AG09309 (cell line): ENCODE measurements around the gene ADARB1.

Experiments used
- DNase-seq: peaks from one replicate; pipeline ENCODE4 v3.0.0-alpha.2; 2010; ENCODE audit warnings: low read depth
- H3K4me3 ChIP-seq: 2 replicates; pipeline ENCODE4 v1.5.1; 2011; ENCODE audit warnings: mild to moderate bottlenecking, low read depth, low read length, moderate library complexity; ENCODE audit not compliant: control insufficient read depth
- CTCF ChIP-seq: IDR thresholded peaks from 2 replicates; pipeline ENCODE4 v1.5.1; 2011; ENCODE audit warnings: mild to moderate bottlenecking, low read depth, low read length, inconsistent platforms; ENCODE audit not compliant: insufficient read depth, control insufficient read depth; ENCODE audit errors: missing control alignments

ADARB1 gene

DNA sequence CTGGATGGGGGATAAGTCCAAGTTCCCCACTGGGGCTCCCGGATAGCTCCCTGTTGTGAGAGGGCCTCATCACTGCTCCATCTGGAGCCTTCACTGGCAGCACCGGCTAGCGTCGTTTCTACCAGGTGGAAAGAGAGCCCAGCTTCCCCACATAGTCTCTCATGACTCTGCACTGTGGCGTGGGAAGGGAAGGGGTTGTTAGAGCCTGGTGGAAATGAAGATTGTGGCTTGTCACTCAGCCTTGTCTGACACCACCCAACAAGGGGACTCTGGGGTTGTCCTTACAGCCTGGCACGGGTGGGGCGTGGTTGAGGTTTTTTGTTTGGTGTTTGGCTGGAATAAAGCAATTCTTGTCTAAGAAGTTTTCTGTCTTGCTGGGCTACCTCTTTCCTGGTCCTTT, 94.6 kb downstream of the ADARB1 start:
- no peak for DNase-seq
- H3K4me3 ChIP-seq, result no peak overlapping the region
- no peak for TF ChIP-seq CTCF

GRCh38 chr21:45169682-45170081, 95.3 kb downstream of the ADARB1 start:
- H3K4me3 ChIP-seq, result no peak overlapping the region
- DNase-seq, result no peak
- TF ChIP-seq CTCF, result no peak

GRCh38 chr21:45170987-45171386, 96.6 kb downstream of the ADARB1 start:
- no peak for DNase-seq
- no peak for TF ChIP-seq CTCF
- H3K4me3 ChIP-seq, result no peak overlapping the region

GRCh38 chr21:45172420-45172819, 98.0 kb downstream of the ADARB1 start:
- no peak overlapping the region for H3K4me3 ChIP-seq
- DNase-seq, result no peak
- no peak for TF ChIP-seq CTCF

DNA sequence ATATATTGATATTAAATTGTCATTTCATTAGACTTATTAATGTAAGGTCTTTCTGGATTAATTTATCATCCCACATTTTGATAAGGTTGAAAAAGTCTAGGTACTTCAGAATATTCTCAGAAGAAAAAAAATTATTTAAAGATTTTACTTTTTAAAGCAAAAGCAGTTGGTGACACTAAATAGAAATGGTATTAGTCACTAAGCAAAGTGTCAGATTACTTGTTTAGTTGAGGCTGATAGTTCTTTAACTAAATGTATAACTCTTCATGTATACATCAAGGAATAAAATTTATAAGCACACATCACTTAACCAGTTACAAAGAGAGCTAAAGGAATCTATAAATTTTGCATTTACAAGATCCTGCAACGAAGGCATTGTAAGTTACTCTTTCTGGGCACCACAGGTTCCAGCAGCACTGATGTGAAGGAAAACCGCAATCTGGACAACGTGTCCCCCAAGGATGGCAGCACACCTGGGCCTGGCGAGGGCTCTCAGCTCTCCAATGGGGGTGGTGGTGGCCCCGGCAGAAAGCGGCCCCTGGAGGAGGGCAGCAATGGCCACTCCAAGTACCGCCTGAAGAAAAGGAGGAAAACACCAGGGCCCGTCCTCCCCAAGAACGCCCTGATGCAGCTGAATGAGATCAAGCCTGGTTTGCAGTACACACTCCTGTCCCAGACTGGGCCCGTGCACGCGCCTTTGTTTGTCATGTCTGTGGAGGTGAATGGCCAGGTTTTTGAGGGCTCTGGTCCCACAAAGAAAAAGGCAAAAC, 101.1 kb downstream of the ADARB1 start:
- no peak for TF ChIP-seq CTCF

DNA sequence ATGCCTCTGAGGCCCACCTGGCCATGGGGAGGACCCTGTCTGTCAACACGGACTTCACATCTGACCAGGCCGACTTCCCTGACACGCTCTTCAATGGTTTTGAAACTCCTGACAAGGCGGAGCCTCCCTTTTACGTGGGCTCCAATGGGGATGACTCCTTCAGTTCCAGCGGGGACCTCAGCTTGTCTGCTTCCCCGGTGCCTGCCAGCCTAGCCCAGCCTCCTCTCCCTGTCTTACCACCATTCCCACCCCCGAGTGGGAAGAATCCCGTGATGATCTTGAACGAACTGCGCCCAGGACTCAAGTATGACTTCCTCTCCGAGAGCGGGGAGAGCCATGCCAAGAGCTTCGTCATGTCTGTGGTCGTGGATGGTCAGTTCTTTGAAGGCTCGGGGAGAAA, 101.8 kb downstream of the ADARB1 start:
- no peak for TF ChIP-seq CTCF
- no peak overlapping the region for H3K4me3 ChIP-seq
- DNase-seq, result no peak

More for the DNA sequence above, 101.1 kb downstream of the ADARB1 start:
- H3K4me3 ChIP-seq, result no peak overlapping the region
- DNase-seq, result no peak
